ENCODE measurements around the gene NR6A1. TPM values are rescaled to one million over a fixed set of nuclear protein-coding genes. Genes with fewer than 3 reads are reported as not detected.

The NR6A1 gene
- total RNA-seq, 1 experiment from 2014 or later = 164 TPM

DNA sequence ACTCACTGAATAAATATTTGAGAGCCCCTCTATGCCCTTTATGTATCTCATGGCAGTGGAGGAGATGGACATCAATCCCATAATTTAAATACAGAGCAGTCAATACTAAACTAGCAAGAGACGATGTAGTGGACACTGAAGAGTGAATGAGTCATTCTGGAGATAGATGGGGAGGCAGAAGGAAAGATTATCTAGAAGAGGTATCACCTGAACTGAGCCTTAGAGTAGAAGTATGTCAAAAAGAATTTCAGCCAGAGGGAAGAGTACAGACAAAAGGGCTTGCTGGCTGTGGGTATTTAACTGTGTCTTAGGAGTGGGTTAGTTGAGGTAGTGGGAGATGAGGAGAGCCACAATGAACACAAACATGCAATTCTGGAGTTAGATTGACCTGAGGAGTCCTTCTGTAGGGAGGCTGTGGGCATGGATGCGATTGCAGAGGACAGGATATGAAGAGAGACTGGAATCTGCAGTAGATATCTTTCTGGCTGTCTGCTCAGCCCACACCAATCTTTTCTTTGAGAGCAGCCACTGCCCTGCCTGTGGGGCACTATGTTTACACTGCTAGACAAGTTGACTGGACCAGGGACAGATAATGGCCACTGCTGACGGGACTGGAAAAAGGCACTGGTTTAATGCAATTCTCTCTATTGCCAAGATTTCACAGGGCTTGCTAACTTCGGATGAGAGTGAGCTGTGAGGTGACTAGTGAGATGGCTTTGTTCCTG lies 200.0 kb downstream of the NR6A1 start (continued):
- no peak for TF ChIP-seq GABPB1 (CRISPR knock-in tag; IDR thresholded peaks at IDR 0.05)
- TF ChIP-seq, protein P1, sequence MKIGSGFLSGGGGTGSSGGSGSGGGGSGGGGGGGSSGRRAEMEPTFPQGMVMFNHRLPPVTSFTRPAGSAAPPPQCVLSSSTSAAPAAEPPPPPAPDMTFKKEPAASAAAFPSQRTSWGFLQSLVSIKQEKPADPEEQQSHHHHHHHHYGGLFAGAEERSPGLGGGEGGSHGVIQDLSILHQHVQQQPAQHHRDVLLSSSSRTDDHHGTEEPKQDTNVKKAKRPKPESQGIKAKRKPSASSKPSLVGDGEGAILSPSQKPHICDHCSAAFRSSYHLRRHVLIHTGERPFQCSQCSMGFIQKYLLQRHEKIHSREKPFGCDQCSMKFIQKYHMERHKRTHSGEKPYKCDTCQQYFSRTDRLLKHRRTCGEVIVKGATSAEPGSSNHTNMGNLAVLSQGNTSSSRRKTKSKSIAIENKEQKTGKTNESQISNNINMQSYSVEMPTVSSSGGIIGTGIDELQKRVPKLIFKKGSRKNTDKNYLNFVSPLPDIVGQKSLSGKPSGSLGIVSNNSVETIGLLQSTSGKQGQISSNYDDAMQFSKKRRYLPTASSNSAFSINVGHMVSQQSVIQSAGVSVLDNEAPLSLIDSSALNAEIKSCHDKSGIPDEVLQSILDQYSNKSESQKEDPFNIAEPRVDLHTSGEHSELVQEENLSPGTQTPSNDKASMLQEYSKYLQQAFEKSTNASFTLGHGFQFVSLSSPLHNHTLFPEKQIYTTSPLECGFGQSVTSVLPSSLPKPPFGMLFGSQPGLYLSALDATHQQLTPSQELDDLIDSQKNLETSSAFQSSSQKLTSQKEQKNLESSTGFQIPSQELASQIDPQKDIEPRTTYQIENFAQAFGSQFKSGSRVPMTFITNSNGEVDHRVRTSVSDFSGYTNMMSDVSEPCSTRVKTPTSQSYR (CRISPR knock-in tag; IDR thresholded peaks at IDR 0.05) = no peak
- no peak for TF ChIP-seq HMGA2 (CRISPR knock-in tag; IDR thresholded peaks at IDR 0.05)
- no peak for TF ChIP-seq SMAD4 (CRISPR knock-in tag; IDR thresholded peaks at IDR 0.05)
- no peak for TF ChIP-seq ZNF232 (CRISPR knock-in tag; IDR thresholded peaks at IDR 0.05)
- TF ChIP-seq, protein P2, sequence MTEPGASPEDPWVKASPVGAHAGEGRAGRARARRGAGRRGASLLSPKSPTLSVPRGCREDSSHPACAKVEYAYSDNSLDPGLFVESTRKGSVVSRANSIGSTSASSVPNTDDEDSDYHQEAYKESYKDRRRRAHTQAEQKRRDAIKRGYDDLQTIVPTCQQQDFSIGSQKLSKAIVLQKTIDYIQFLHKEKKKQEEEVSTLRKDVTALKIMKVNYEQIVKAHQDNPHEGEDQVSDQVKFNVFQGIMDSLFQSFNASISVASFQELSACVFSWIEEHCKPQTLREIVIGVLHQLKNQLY (CRISPR knock-in tag; IDR thresholded peaks at IDR 0.05) = no peak
- TF ChIP-seq RELA (CRISPR knock-in tag; IDR thresholded peaks at IDR 0.05; ENCODE audit: borderline replicate concordance) = no peak
- no peak for TF ChIP-seq JUN (CRISPR knock-in tag; IDR thresholded peaks at IDR 0.05)
- no peak for TF ChIP-seq TCF7 (CRISPR knock-in tag; IDR thresholded peaks at IDR 0.05; ENCODE audit: low read depth)
- TF ChIP-seq, protein P3, sequence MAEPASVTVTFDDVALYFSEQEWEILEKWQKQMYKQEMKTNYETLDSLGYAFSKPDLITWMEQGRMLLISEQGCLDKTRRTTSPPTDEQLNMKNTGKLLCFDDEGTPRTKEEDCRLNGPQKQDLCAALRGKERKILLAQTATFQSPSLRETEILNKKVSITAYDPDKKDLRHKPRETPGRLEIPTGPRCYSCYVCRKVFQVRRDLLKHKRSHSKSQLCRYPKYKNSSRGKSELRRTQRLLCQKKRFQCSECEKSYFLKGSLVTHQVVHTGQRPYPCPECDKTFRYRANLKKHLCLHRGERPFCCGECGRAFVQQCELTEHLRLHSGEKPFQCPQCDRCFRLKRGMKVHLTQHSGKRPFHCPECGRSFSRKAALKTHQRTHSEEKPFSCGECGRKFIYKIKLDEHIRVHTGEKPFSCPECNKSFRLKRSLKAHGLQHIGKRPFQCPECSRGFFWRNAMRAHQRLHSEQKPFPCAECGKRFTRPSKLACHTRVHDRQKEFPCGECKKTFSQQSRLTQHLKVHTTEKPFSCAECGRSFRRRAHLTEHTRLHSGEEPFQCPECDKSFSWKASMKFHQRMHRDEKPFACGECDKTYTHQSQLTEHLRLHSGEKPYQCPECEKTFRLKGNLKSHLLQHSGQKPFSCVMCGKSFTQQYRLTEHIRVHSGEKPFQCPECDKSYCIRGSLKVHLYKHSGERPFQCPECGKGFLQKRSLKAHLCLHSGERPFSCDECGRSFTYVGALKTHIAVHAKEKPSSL (CRISPR knock-in tag; conservative IDR thresholded peaks at IDR 0.05) = no peak

DNA sequence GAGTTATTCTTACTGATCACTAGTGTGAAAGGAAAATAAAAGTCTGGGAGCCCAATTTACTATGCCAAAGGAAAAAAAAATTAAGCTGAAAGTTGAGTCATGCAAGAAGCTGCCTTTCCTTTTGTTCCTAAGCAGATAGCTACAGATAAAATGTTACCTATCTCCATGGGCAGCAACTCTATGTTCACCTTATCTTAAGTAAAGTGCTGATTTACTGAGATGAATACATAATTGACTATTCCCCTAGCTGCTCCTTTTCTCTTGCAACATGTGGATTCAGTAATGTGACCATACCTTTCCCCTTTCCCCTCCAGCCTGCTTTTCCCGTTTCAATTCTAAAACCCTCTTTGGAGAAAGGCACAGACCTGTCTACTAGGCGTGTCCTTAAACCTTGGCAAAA lies 201.2 kb downstream of the NR6A1 start:
- CTCF ChIA-PET = interaction anchor here (0.6 to 3.6 kb wide), 4 partner anchors 17 to 64 kb away, joined by 5 to 15 read pairs (median 6); no protein-coding TSS in a partner anchor
- Mint-ChIP-seq H3K4me1 (peaks cover 62% of the 10 kb centered on the region), H3K27ac (peak overlapping the region; percentile 75)

DNA sequence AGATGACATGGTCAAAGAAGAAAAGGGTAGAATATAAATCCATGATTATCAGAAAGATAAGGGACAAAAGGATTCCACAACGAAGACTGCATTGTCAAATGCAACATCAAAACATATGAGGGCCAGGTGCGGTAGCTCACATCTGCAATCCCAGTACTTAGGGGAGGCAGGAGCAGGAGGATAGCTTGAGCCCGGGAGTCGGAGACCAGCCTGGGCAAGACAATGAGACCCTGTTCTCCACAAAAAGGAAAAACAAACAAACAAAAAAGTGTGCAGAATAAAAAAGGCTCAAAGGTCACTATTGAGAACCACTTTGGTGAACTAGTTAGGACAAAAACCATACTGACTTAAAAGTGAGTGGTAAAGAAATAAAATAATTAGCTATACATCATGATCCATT lies 203.7 kb downstream of the NR6A1 start:
- DNase-seq (ENCODE audit: low spot score) = no peak
- peaks cover 51% of the 10 kb centered on the region for H3K4me1 Mint-ChIP-seq
- POLR2A ChIA-PET = no interaction called here
- CTCF ChIA-PET = interaction anchor here (0.7 to 2.5 kb wide), 4 partner anchors 16 to 749 kb away, joined by 4 to 11 read pairs (median 6); no protein-coding TSS in a partner anchor
- no peak overlapping the region for H3K4me3 Mint-ChIP-seq
- H3K27ac Mint-ChIP-seq = peak overlapping the region; percentile 23
- H3K36me3 Mint-ChIP-seq = no peaks in the 10 kb centered on the region
- no peaks in the 10 kb centered on the region for H3K9me3 Mint-ChIP-seq
- no peaks in the 10 kb centered on the region for H3K27me3 Mint-ChIP-seq (ENCODE audit: low read depth)
- no peak for ATAC-seq
- TF ChIP-seq KAT7 (CRISPR knock-in tag; IDR thresholded peaks at IDR 0.05; ENCODE audit: borderline replicate concordance) (no peak), ZNF416 (CRISPR knock-in tag; IDR thresholded peaks at IDR 0.05) (no peak)
- TF ChIP-seq, protein P1 (CRISPR knock-in tag; IDR thresholded peaks at IDR 0.05) = no peak
- TF ChIP-seq, protein P4, sequence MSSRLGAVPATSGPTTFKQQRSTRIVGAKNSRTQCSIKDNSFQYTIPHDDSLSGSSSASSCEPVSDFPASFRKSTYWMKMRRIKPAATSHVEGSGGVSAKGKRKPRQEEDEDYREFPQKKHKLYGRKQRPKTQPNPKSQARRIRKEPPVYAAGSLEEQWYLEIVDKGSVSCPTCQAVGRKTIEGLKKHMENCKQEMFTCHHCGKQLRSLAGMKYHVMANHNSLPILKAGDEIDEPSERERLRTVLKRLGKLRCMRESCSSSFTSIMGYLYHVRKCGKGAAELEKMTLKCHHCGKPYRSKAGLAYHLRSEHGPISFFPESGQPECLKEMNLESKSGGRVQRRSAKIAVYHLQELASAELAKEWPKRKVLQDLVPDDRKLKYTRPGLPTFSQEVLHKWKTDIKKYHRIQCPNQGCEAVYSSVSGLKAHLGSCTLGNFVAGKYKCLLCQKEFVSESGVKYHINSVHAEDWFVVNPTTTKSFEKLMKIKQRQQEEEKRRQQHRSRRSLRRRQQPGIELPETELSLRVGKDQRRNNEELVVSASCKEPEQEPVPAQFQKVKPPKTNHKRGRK (CRISPR knock-in tag; IDR thresholded peaks at IDR 0.05; ENCODE audit: borderline replicate concordance) = no peak

More for the DNA sequence above, 201.2 kb downstream of the NR6A1 start:
- H3K36me3 Mint-ChIP-seq = no peaks in the 10 kb centered on the region
- TF ChIP-seq, protein P5, sequence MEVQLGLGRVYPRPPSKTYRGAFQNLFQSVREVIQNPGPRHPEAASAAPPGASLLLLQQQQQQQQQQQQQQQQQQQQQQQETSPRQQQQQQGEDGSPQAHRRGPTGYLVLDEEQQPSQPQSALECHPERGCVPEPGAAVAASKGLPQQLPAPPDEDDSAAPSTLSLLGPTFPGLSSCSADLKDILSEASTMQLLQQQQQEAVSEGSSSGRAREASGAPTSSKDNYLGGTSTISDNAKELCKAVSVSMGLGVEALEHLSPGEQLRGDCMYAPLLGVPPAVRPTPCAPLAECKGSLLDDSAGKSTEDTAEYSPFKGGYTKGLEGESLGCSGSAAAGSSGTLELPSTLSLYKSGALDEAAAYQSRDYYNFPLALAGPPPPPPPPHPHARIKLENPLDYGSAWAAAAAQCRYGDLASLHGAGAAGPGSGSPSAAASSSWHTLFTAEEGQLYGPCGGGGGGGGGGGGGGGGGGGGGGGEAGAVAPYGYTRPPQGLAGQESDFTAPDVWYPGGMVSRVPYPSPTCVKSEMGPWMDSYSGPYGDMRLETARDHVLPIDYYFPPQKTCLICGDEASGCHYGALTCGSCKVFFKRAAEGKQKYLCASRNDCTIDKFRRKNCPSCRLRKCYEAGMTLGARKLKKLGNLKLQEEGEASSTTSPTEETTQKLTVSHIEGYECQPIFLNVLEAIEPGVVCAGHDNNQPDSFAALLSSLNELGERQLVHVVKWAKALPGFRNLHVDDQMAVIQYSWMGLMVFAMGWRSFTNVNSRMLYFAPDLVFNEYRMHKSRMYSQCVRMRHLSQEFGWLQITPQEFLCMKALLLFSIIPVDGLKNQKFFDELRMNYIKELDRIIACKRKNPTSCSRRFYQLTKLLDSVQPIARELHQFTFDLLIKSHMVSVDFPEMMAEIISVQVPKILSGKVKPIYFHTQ (CRISPR knock-in tag; IDR thresholded peaks at IDR 0.05) = no peak
- TF ChIP-seq ZNF317 (CRISPR knock-in tag; IDR thresholded peaks at IDR 0.05; ENCODE audit: borderline replicate concordance, low read depth) (no peak), MYBL2 (CRISPR knock-in tag; IDR thresholded peaks at IDR 0.05) (no peak)
- no peak overlapping the region for H3K4me3 Mint-ChIP-seq
- POLR2A ChIA-PET = no interaction called here
- H3K9me3 Mint-ChIP-seq = no peaks in the 10 kb centered on the region
- no peak for DNase-seq (ENCODE audit: low spot score)
- H3K27me3 Mint-ChIP-seq (ENCODE audit: low read depth) = no peaks in the 10 kb centered on the region
- ATAC-seq = no peak

Data from WTC11 (cell line).